ENCODE results near the gene DCTD. TPM values are rescaled to one million over a fixed set of nuclear protein-coding genes. Genes with fewer than 3 reads are reported as not detected.
"Not testable (repeated sequence)": the region's sequence is repeated elsewhere in the genome, so short reads cannot be mapped to it uniquely, and the experiment has no call there.

The DCTD gene
- total RNA-seq, 3 donors from 2014 or later, result 53.3 to 63.7 (median 55.4) TPM

GRCh38 chr4:182904211-182904761 lies 12.9 kb downstream of the DCTD start:
- no peak overlapping the region for H3K4me3 ChIP-seq
- intact Hi-C loops (cut with DNase I, micrococcal nuclease), result no loop called here
- no peak for TF ChIP-seq CTCF (IDR thresholded peaks at IDR 0.05)
- ATAC-seq, result no peak
- no peaks in the 10 kb centered on the region for H3K4me1 ChIP-seq (ENCODE audit: low read depth)
- no peaks in the 10 kb centered on the region for H3K36me3 ChIP-seq (ENCODE audit: low read depth)
- H3K9me3 ChIP-seq, result no peaks in the 10 kb centered on the region
- no peak for DNase-seq

GRCh38 chr4:182903013-182903412 lies 14.2 kb downstream of the DCTD start:
- DNase-seq (no peak), ATAC-seq (no peak)
- Histone ChIP-seq H3K4me1 (ENCODE audit: low read depth) (no peaks in the 10 kb centered on the region), H3K36me3 (ENCODE audit: low read depth) (no peaks in the 10 kb centered on the region), H3K9me3 (no peaks in the 10 kb centered on the region), H3K4me3 (no peak overlapping the region)
- intact Hi-C loops (cut with DNase I, micrococcal nuclease), result no loop called here
- no peak for TF ChIP-seq CTCF (IDR thresholded peaks at IDR 0.05)

GRCh38 chr4:182901337-182901736 lies 15.8 kb downstream of the DCTD start:
- no peaks in the 10 kb centered on the region for H3K9me3 ChIP-seq
- H3K36me3 ChIP-seq (ENCODE audit: low read depth), result no peaks in the 10 kb centered on the region
- H3K4me1 ChIP-seq (ENCODE audit: low read depth), result no peaks in the 10 kb centered on the region
- DNase-seq, result no peak
- no peak overlapping the region for H3K4me3 ChIP-seq
- ATAC-seq, result no peak
- intact Hi-C loops (cut with DNase I, micrococcal nuclease), result no loop called here
- no peak for TF ChIP-seq CTCF (IDR thresholded peaks at IDR 0.05)

GRCh38 chr4:182900021-182900420 lies 17.2 kb downstream of the DCTD start:
- H3K4me1 ChIP-seq (ENCODE audit: low read depth); ATAC-seq; intact Hi-C loops (cut with DNase I, micrococcal nuclease); H3K9me3 ChIP-seq; DNase-seq; H3K4me3 ChIP-seq; H3K36me3 ChIP-seq (ENCODE audit: low read depth): not testable (repeated sequence)

GRCh38 chr4:182898479-182898799 lies 18.7 kb downstream of the DCTD start:
- Histone ChIP-seq H3K36me3 (ENCODE audit: low read depth) (no peaks in the 10 kb centered on the region), H3K4me1 (ENCODE audit: low read depth) (peaks cover 9% of the 10 kb centered on the region), H3K4me3 (no peak overlapping the region), H3K9me3 (no peaks in the 10 kb centered on the region)
- ATAC-seq (no peak), DNase-seq (no peak)
- intact Hi-C loops (cut with DNase I, micrococcal nuclease), result no loop called here
- TF ChIP-seq CTCF (IDR thresholded peaks at IDR 0.05), result no peak

GRCh38 chr4:182897601-182898478 lies 19.3 kb downstream of the DCTD start:
- no peak for ATAC-seq
- no peaks in the 10 kb centered on the region for H3K36me3 ChIP-seq (ENCODE audit: low read depth)
- DNase-seq, result no peak

More at GRCh38 chr4:182897601-182898478, 19.3 kb downstream of the DCTD start:
- peaks cover 9% of the 10 kb centered on the region for H3K4me1 ChIP-seq (ENCODE audit: low read depth)
- intact Hi-C loops (cut with DNase I, micrococcal nuclease), result no loop called here
- H3K9me3 ChIP-seq, result no peaks in the 10 kb centered on the region
- no peak for TF ChIP-seq CTCF (IDR thresholded peaks at IDR 0.05)
- no peak overlapping the region for H3K4me3 ChIP-seq

All from mucosa of descending colon (tissue), 3 donors.